Activated CD4-positive, alpha-beta T cell treated with anti-CD3 and anti-CD28 coated beads for 36 hours (primary cell): ENCODE measurements around the gene NOD1. TPM values are rescaled to one million over a fixed set of nuclear protein-coding genes. Genes with fewer than 3 reads are reported as not detected.

Experiments used
- ATAC-seq: fragments of 200-7000 bp; cut with Tn5 transposase; one replicate; pipeline ENCODE4 v1.10.0; 2021; ENCODE audit warnings: mild to moderate bottlenecking, moderate library complexity
- CTCF ChIA-PET: fragments of 350-600 bp; sonication (Branson Sonifier 250); formaldehyde crosslinking; loops from one replicate; lab custom pipeline; 2021; ENCODE audit warnings: antibody characterized with exemption; lab: Charles Lee
- POLR2A ChIA-PET: fragments of 350-600 bp; sonication (Branson Sonifier 250); formaldehyde crosslinking; loops from one replicate; lab custom pipeline; 2021; ENCODE audit warnings: antibody characterized with exemption, inconsistent platforms; lab: Charles Lee
- DNase-seq: peaks from one replicate; pipeline ENCODE4 v3.0.0-alpha.2; 2020
- H3K27ac Mint-ChIP-seq: one replicate; pipeline ENCODE4 v1.8.0; 2021; ENCODE audit warnings: mixed read lengths
- H3K27me3 Mint-ChIP-seq: one replicate; pipeline ENCODE4 v1.8.0; 2021; ENCODE audit warnings: mixed read lengths
- H3K36me3 Mint-ChIP-seq: one replicate; pipeline ENCODE4 v1.8.0; 2021; ENCODE audit warnings: low read depth, mixed read lengths
- H3K4me1 Mint-ChIP-seq: one replicate; pipeline ENCODE4 v1.8.0; 2021; ENCODE audit warnings: mixed read lengths
- H3K4me3 Mint-ChIP-seq: one replicate; pipeline ENCODE4 v1.8.0; 2021; ENCODE audit warnings: mild to moderate bottlenecking, moderate library complexity, mixed read lengths
- H3K9me3 Mint-ChIP-seq: one replicate; pipeline ENCODE4 v1.8.0; 2021; ENCODE audit warnings: low read depth, mixed read lengths
- intact Hi-C, 2 experiments: fragments of 100-400 bp; cut with DNase I in 1 of 2; cut with micrococcal nuclease in 1 of 2; formaldehyde crosslinking; loops; one replicate each; pipeline versions ENCODE4 v1.14.2 to v1.15.1; 2022 to 2024; cut with DNase I, micrococcal nuclease
- total RNA-seq, 2 experiments: library from RNA; stranded (reverse); gene quantifications; one replicate each; pipeline ENCODE4 v1.2.3, GENCODE V29; 2021

Gene NOD1
- total RNA-seq, 2 experiments from 2014 or later, result 10.8 to 11.0 TPM

DNA sequence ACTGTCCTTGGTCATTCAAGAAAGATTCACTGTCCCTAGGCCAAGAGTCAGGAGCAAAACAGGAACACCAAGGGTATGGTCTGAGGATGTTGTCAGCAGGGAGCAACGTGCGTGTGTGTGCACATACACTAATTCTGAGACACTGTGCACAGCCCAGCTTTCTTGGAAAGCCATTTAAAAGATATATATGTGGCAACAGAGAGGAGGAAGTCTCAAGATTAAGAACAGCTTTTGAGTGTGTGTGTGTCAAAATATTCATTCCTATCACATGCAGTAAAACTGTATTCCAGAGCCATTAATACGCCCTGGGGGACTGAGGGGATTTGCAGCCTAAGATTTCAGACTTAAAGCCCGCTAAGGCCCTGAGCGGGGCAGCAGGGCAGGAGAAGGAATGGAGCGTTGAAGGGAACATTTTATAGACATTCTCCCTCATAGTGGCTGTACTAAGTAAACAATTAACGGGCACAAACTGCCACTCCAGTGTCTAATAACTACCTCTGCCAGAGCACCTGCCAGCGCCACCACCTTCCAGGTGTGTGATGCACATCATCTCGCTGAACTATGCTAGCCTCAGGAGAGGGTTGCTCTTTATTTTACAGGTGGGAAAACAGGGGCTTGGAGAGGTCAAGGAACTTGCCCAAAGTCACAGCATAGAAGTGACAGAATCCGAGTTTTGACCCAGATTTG is 2.0 kb downstream of the NOD1 start:
- no peak for DNase-seq
- no peak overlapping the region for H3K27ac Mint-ChIP-seq
- intact Hi-C loops, result loop anchor here (5.0 kb wide), 2 partner anchors 314 to 449 kb away; partner anchors contain the start of genes FKBP14 (in 1 of the 2) and PLEKHA8 (in 1 of the 2)

DNA sequence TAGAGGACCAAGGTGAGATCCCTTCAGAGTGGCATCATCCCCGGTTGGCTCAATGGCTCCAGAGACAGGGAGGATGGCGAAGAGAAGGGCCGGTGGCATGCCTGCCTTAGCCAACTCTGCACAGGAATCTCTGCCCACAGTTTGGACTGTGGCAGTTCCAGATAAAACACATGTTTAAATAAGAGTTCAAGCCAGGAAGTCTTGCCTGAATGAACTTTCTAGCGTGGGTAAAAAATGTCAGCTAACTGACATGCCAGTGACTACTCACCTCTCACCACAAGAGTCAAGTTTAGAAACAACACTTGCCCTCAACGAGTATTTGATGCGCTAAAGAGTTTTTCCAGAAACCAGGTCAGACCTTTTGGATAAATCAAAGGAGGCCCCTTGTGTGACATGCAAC is 3.0 kb downstream of the NOD1 start:
- no peaks in the 10 kb centered on the region for H3K27me3 Mint-ChIP-seq
- POLR2A ChIA-PET, result no interaction called here

More for the DNA sequence above, 2.0 kb downstream of the NOD1 start:
- H3K27me3 Mint-ChIP-seq, result no peaks in the 10 kb centered on the region
- ChIA-PET CTCF (interaction anchor here (0.7 to 1.3 kb wide), 2 partner anchors 73 to 201 kb away, joined by 4 to 5 read pairs; no protein-coding TSS in a partner anchor), POLR2A (no interaction called here)
- peaks cover 66% of the 10 kb centered on the region for H3K4me1 Mint-ChIP-seq
- no peak for ATAC-seq
- no peak overlapping the region for H3K4me3 Mint-ChIP-seq
- H3K9me3 Mint-ChIP-seq, result no peaks in the 10 kb centered on the region
- peaks cover 4% of the 10 kb centered on the region for H3K36me3 Mint-ChIP-seq

DNA sequence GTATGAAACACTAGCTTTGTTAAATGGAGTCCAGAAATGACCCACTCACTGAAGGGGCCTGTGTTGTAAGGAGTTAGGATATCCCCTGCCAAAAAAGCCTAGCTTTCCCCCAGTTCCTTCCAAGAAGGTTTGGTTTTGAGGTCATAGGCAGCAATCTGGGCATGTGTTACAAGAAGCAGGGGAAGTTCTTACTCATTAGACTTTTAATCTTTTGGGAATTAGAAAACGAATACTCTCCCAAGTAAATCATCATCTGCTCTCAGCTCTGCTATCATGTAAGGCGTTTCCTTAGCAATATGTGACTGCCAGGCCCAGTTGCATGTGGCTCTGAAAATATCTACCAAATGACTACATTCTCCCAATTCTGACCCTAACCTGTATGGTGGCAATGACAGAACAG is 3.7 kb downstream of the NOD1 start:
- ATAC-seq (no peak), DNase-seq (no peak)
- H3K27ac Mint-ChIP-seq, result peak overlapping the region; percentile 69
- no peaks in the 10 kb centered on the region for H3K27me3 Mint-ChIP-seq
- peaks cover 4% of the 10 kb centered on the region for H3K36me3 Mint-ChIP-seq
- H3K9me3 Mint-ChIP-seq, result no peaks in the 10 kb centered on the region
- intact Hi-C loops, result loop anchor here (5.0 kb wide), 2 partner anchors 313 to 448 kb away; partner anchors contain the start of genes FKBP14 (in 1 of the 2) and PLEKHA8 (in 1 of the 2)
- ChIA-PET CTCF (interaction anchor here (0.7 kb wide), 1 partner anchor 9 kb away, joined by 4 read pairs; no protein-coding TSS in a partner anchor), POLR2A (no interaction called here)
- peaks cover 75% of the 10 kb centered on the region for H3K4me1 Mint-ChIP-seq
- no peak overlapping the region for H3K4me3 Mint-ChIP-seq

More for the DNA sequence above, 3.0 kb downstream of the NOD1 start:
- no peak for ATAC-seq
- Mint-ChIP-seq H3K27ac (peak overlapping the region; percentile 8), H3K36me3 (peaks cover 4% of the 10 kb centered on the region), H3K9me3 (no peaks in the 10 kb centered on the region), H3K4me1 (peaks cover 76% of the 10 kb centered on the region), H3K4me3 (no peak overlapping the region)
- DNase-seq, result no peak
- CTCF ChIA-PET, result interaction anchor here (1.3 kb wide), 1 partner anchor 200 kb away, joined by 4 read pairs; no protein-coding TSS in a partner anchor
- intact Hi-C loops, result loop anchor here (5.0 kb wide), 2 partner anchors 313 to 448 kb away; partner anchors contain the start of genes FKBP14 (in 1 of the 2) and PLEKHA8 (in 1 of the 2)

DNA sequence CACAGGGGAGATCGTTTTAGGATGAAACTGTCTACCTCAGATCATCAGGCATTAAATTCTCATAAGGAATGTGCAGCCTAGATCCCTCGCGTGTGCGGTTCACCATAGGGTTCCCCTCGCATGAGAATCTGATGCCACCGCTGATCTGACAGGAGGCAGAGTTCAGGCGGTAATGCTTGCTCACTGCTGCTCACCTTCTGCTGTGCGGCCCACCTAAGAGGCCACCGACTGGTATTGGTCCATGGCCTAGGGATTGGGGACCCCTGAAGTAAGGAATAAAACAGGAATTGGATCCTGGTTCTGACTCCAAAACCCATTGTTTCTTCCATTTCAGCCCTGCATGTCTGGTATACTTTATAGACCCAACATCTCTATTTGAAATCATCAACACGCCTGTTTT is 4.1 kb downstream of the NOD1 start:
- no peak overlapping the region for H3K4me3 Mint-ChIP-seq
- no peak for ATAC-seq
- no peaks in the 10 kb centered on the region for H3K27me3 Mint-ChIP-seq
- peaks cover 71% of the 10 kb centered on the region for H3K4me1 Mint-ChIP-seq
- H3K36me3 Mint-ChIP-seq, result peaks cover 4% of the 10 kb centered on the region
- H3K27ac Mint-ChIP-seq, result no peak overlapping the region
- ChIA-PET POLR2A (no interaction called here), CTCF (interaction anchor here (0.7 to 0.8 kb wide), 2 partner anchors 9 to 553 kb away, joined by 4 read pairs; no protein-coding TSS in a partner anchor)
- DNase-seq, result no peak
- H3K9me3 Mint-ChIP-seq, result no peaks in the 10 kb centered on the region
- intact Hi-C loops, result no loop called here

DNA sequence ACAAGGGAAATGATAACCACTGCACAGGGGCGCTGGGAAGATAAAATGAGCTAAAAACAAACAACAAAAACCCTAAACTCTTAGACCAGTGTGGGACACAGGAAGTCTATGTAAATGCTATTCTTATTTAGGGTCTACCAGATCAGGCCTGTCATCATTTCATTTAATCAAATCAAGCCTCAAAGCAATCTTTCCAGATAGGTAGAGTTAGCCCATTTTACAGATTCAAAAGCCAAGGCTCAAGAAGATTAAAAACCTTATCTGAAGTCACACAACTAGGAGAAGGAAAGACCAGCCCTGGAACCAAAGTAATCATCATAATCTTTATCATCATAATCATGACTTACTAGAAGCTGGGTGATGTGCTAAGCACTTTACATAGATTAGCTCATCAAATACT is 4.7 kb downstream of the NOD1 start:
- no peak overlapping the region for H3K4me3 Mint-ChIP-seq
- CTCF ChIA-PET, result interaction anchor here (0.8 kb wide), 1 partner anchor 553 kb away, joined by 4 read pairs; no protein-coding TSS in a partner anchor
- intact Hi-C loops, result no loop called here
- ATAC-seq (no peak), DNase-seq (no peak)
- no peak overlapping the region for H3K27ac Mint-ChIP-seq
- H3K9me3 Mint-ChIP-seq, result no peaks in the 10 kb centered on the region
- peaks cover 67% of the 10 kb centered on the region for H3K4me1 Mint-ChIP-seq
- POLR2A ChIA-PET, result no interaction called here
- peaks cover 4% of the 10 kb centered on the region for H3K36me3 Mint-ChIP-seq
- H3K27me3 Mint-ChIP-seq, result no peaks in the 10 kb centered on the region

DNA sequence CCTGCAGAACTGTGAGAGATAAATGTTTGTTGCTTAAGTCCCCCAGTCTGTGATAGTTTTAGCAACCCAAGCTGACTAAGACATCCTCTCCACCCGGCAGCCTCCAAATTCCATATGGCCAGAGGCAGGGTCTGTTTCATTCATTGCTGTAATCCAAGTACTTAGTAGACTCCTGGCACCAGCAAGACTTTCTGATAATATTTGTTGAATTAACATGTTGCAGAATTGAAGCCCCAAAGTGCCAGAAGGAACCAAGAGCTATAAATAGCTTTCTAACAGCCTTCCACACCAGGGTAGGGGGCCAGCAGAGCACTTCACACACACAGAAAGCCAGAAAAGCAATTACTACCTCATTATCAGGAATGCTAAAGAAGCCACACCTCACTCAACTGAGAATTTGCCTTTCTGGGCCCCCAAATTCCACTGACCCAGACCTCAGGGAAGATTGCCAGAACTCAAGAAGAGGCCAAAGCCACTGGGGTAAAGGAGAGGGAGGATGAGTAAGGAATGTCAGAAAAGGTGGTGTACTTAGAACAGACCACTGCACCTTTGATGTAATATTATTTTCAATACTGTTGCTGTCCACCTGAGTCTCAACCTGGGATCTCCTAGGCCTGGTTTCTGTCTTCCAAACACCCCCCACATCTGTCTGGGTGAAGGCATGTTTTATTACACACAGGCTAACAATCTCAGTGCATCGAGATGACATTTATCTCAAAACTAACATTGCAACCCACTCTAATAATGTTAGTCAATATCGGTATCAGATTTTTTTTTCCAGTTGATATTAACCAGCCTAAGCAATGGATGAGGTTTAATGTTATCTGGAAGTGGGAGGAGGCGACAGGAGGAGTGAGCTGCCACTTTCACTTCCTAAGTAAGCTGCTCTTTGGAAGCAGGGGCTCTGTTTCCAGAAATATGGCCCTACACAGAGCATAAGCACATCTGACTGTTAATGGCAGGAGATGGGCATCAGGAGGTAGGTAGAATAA is 5.5 kb downstream of the NOD1 start:
- POLR2A ChIA-PET, result no interaction called here
- H3K36me3 Mint-ChIP-seq, result peaks cover 4% of the 10 kb centered on the region
- no peak for DNase-seq
- peaks cover 72% of the 10 kb centered on the region for H3K4me1 Mint-ChIP-seq
- CTCF ChIA-PET, result no interaction called here
- H3K27me3 Mint-ChIP-seq, result no peaks in the 10 kb centered on the region
- H3K27ac Mint-ChIP-seq, result no peak overlapping the region
- ATAC-seq, result no peak
- H3K9me3 Mint-ChIP-seq, result no peaks in the 10 kb centered on the region
- H3K4me3 Mint-ChIP-seq, result no peak overlapping the region
- intact Hi-C loops, result no loop called here

DNA sequence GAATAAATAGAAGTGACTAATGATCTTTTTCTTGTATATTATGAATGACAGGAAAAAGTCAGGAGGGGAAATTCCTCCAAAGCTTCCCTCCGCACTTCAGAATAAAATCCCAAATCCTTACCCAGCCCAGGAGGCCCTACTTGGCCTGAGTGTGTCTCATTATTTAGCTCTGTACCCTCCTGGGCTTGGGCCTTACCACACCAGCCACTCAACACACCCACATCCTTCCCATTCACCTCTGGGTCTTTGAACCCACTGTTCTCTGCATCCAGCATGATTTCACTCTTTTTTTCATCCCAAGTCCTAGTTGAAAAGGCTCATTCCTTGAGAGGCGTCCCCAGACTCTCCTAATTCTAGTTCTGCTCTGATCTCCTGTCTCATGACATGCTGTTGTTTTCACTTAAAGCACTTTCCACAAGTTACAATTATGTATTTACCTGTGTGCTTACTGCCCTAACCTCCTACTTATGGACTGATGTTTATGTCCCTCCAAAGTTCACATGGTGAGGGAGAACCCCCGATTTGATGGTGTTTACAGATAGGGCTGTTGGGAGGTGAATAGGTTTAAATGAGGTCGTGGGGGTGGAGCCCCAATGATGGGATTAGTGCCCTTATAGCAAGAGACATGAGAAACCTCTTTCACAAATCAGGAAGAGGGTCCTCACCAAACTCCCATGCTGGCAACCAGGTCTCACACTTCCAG is 6.4 kb downstream of the NOD1 start:
- CTCF ChIA-PET, result no interaction called here
- POLR2A ChIA-PET, result no interaction called here
- Mint-ChIP-seq H3K9me3 (no peaks in the 10 kb centered on the region), H3K27me3 (no peaks in the 10 kb centered on the region), H3K27ac (no peak overlapping the region), H3K4me3 (no peak overlapping the region), H3K36me3 (peaks cover 4% of the 10 kb centered on the region), H3K4me1 (peaks cover 69% of the 10 kb centered on the region)
- DNase-seq, result no peak
- intact Hi-C loops, result no loop called here
- no peak for ATAC-seq

DNA sequence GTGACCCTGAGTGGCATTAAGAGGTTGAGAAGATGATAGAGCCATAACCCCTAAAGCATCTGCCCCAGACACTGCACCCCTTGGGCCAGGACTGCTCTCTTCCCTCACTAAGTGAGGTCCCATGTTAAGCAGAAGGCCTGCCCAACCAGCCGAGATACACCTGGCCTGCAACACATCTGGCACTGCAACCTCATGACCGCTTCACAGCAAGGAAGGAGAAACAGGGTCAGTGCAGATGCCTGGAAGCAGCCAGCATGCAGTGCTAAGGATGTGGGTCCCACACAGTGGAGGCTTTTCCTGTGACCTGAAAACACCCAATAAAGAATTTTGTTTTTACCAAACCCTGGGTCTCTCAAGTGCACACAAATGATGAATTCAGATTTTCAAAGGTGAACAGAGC is 7.4 kb downstream of the NOD1 start:
- ATAC-seq (no peak), DNase-seq (no peak)
- Mint-ChIP-seq H3K4me3 (no peak overlapping the region), H3K4me1 (peaks cover 61% of the 10 kb centered on the region), H3K27ac (peak overlapping the region; percentile 14), H3K36me3 (peaks cover 4% of the 10 kb centered on the region), H3K27me3 (no peaks in the 10 kb centered on the region), H3K9me3 (no peaks in the 10 kb centered on the region)
- ChIA-PET CTCF (interaction anchor here (0.6 kb wide), 1 partner anchor 97 kb away, joined by 3 read pairs; no protein-coding TSS in a partner anchor), POLR2A (no interaction called here)
- intact Hi-C loops, result no loop called here

DNA sequence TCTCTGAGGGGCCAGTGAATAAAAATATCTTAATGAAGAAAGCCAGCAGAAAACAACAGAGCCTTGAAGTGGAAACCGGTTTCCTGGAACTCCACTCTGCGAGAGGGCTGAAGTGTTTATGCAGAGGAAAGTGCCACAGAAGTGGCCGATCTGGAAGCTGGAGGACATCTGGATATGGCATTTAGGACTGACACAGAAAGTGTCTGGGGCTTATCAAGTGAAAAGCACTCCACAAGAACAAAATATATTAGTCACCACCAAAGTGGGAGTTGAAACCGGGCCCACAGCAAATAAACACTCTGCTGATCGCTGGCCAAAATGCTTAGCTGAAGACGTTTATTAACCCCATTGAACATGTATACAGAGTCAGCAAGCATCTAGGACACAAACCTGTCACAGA is 7.8 kb downstream of the NOD1 start:
- ChIA-PET POLR2A (no interaction called here), CTCF (no interaction called here)
- DNase-seq (no peak), ATAC-seq (no peak)
- Mint-ChIP-seq H3K36me3 (peaks cover 4% of the 10 kb centered on the region), H3K27ac (no peak overlapping the region), H3K4me3 (no peak overlapping the region), H3K4me1 (peaks cover 57% of the 10 kb centered on the region), H3K9me3 (no peaks in the 10 kb centered on the region), H3K27me3 (no peaks in the 10 kb centered on the region)
- intact Hi-C loops, result no loop called here

DNA sequence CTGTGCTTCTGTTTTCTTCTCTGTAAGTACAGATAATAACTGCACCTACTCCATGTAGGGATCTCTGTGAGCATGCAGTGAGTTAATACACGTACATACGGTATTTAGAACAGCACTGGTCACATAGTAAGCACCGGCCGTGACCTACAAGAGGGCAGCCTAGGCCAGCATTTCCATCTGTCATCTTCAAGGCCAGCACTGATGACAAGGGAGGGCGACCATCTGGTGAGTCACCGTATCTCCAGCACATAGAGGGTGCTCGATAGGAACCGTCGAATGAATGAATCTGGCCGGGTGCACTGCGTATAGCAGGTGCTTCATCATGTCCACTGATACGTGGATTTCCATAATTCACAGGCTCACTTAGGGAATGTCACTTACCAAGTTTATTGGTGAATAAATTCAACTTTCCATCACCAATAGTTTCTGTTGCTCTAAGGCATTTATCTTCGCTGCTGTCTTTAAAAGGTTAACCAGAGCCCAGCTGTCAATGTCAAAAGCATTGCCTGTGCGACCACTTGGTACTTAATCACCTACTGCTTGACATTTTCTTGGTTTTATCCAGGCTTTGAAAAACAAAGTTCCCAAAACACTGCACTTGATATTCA is 8.3 kb downstream of the NOD1 start:
- Mint-ChIP-seq H3K27me3 (no peaks in the 10 kb centered on the region), H3K9me3 (no peaks in the 10 kb centered on the region), H3K4me3 (no peak overlapping the region), H3K4me1 (peaks cover 56% of the 10 kb centered on the region), H3K36me3 (peaks cover 4% of the 10 kb centered on the region), H3K27ac (no peak overlapping the region)
- ATAC-seq, result no peak
- no peak for DNase-seq
- ChIA-PET CTCF (no interaction called here), POLR2A (no interaction called here)
- intact Hi-C loops, result no loop called here
